Measurements from ENCODE around the gene CIRBP.

Gene CIRBP

DNA sequence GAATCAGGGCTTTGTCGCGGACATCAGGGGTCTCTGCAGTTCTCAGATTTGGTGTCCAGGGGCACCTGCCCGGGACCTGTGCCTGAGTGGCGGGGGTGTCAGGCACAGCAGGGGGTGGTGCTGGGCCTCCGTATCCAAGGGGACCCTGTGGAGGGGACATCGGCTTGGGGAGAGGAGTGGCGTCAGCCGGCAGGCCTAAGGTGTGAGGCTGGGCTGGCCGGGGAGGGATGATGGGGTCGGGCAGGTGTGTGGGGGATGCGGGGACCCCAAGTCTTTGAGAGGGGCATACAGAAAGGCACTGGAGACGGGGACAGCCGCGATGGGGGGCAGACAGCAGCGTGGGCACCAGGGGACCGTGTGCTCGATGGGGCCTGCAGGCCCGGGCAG is 19.1 kb downstream of the CIRBP start:
- TF ChIP-seq TEAD4 (IDR thresholded peaks at IDR 0.05) (no peak), EGR1 (IDR thresholded peaks at IDR 0.05) (no peak), YY1 (IDR thresholded peaks at IDR 0.05; ENCODE audit: low read depth) (no peak), TAF1 (IDR thresholded peaks at IDR 0.05; ENCODE audit: low read depth) (no peak), NFIC (IDR thresholded peaks at IDR 0.05) (no peak), FOXM1 (IDR thresholded peaks at IDR 0.05; ENCODE audit: borderline replicate concordance, low read depth) (no peak), EP300 (IDR thresholded peaks at IDR 0.05; ENCODE audit: borderline replicate concordance) (no peak), RAD21 (IDR thresholded peaks at IDR 0.05; ENCODE audit: low read depth) (no peak), TCF12 (IDR thresholded peaks at IDR 0.05; ENCODE audit: low read depth) (no peak)
- TF ChIP-seq, protein P1, sequence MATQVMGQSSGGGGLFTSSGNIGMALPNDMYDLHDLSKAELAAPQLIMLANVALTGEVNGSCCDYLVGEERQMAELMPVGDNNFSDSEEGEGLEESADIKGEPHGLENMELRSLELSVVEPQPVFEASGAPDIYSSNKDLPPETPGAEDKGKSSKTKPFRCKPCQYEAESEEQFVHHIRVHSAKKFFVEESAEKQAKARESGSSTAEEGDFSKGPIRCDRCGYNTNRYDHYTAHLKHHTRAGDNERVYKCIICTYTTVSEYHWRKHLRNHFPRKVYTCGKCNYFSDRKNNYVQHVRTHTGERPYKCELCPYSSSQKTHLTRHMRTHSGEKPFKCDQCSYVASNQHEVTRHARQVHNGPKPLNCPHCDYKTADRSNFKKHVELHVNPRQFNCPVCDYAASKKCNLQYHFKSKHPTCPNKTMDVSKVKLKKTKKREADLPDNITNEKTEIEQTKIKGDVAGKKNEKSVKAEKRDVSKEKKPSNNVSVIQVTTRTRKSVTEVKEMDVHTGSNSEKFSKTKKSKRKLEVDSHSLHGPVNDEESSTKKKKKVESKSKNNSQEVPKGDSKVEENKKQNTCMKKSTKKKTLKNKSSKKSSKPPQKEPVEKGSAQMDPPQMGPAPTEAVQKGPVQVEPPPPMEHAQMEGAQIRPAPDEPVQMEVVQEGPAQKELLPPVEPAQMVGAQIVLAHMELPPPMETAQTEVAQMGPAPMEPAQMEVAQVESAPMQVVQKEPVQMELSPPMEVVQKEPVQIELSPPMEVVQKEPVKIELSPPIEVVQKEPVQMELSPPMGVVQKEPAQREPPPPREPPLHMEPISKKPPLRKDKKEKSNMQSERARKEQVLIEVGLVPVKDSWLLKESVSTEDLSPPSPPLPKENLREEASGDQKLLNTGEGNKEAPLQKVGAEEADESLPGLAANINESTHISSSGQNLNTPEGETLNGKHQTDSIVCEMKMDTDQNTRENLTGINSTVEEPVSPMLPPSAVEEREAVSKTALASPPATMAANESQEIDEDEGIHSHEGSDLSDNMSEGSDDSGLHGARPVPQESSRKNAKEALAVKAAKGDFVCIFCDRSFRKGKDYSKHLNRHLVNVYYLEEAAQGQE (IDR thresholded peaks at IDR 0.05; ENCODE audit: low read depth): no peak
- TF ChIP-seq, protein P2, sequence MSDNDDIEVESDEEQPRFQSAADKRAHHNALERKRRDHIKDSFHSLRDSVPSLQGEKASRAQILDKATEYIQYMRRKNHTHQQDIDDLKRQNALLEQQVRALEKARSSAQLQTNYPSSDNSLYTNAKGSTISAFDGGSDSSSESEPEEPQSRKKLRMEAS (IDR thresholded peaks at IDR 0.05): no peak
- TF ChIP-seq, protein P3, sequence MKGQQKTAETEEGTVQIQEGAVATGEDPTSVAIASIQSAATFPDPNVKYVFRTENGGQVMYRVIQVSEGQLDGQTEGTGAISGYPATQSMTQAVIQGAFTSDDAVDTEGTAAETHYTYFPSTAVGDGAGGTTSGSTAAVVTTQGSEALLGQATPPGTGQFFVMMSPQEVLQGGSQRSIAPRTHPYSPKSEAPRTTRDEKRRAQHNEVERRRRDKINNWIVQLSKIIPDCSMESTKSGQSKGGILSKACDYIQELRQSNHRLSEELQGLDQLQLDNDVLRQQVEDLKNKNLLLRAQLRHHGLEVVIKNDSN (IDR thresholded peaks at IDR 0.05): no peak

DNA sequence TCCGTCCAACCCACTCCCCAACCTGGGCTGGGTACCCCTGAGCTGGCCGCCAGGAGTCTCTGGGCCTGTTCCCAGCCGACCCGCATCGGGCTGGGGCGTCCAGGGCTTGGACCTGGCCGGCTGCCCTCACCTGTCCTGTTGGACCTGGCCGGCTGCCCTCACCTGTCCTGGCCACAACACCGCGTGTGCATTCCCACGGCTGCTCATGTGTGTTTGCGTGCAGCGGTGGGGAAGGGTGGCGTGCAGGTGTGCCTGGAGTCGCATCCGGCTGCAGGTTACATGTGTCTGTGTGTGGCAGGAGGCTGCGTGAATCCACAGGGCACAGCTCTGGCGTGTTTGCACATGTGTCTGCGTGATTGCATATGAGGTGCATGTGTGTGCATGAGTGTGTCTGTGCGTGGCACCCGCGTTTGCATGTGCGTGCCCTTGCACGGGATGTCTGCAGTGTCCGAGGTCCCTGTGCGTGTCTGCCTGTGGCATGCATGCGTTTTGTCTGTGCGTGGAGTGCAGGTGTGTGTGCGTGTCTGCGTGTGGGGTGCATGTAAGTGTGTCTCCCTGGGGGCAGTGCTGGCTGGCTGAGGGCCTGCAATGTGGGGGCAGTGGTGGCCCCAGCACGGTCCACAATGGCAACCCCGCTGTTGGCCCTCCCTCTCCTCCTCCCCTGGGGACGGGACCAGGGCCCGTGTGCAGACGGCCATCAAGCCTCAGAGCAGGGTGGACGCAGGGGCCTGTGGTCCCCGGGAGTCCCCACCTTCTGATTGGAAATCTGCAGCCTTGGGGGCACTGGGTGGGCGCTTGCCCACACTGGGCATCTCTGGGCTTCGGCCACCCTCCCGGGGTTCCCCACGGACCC is 19.9 kb downstream of the CIRBP start:
- TF ChIP-seq TAF1 (IDR thresholded peaks at IDR 0.05; ENCODE audit: low read depth): no peak
- no peak for TF ChIP-seq EGR1 (IDR thresholded peaks at IDR 0.05)
- TF ChIP-seq ZBTB7A (IDR thresholded peaks at IDR 0.05; ENCODE audit: low read depth): no peak
- no peak for TF ChIP-seq EP300 (IDR thresholded peaks at IDR 0.05; ENCODE audit: borderline replicate concordance)
- TF ChIP-seq CEBPB (IDR thresholded peaks at IDR 0.05): no peak
- TF ChIP-seq YY1 (IDR thresholded peaks at IDR 0.05; ENCODE audit: low read depth): no peak
- no peak for TF ChIP-seq CREB1 (IDR thresholded peaks at IDR 0.05; ENCODE audit: low read depth)
- TF ChIP-seq RAD21 (IDR thresholded peaks at IDR 0.05; ENCODE audit: low read depth): no peak
- TF ChIP-seq, protein P3 (IDR thresholded peaks at IDR 0.05): no peak
- TF ChIP-seq, protein P2 (IDR thresholded peaks at IDR 0.05): no peak
- TF ChIP-seq FOXM1 (IDR thresholded peaks at IDR 0.05; ENCODE audit: borderline replicate concordance, low read depth): no peak
- TF ChIP-seq, protein P1 (IDR thresholded peaks at IDR 0.05; ENCODE audit: low read depth): no peak
- no peak for TF ChIP-seq NFIC (IDR thresholded peaks at IDR 0.05)
- no peak for TF ChIP-seq TEAD4 (IDR thresholded peaks at IDR 0.05)
- no peak for TF ChIP-seq TCF12 (IDR thresholded peaks at IDR 0.05; ENCODE audit: low read depth)

DNA sequence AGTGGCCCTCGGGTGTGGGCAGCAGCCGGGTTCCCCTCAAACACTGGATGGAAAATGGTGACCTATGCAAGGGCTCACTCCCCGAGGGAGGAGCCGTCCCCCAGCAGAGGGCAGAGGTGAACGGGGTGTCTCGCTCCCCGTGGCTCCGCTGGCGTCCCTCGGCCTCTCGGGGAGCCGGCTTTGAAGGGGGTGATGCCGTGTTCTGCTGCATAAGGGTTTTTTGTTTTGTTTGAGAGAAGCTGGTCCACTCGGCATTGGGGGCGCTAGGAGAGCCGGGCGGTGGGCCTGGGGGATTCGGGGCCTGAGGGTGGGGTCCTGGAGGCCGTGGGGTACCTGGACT is 20.5 kb downstream of the CIRBP start:
- TF ChIP-seq, protein P3 (IDR thresholded peaks at IDR 0.05): no peak
- TF ChIP-seq, protein P2 (IDR thresholded peaks at IDR 0.05): no peak
- no peak for TF ChIP-seq TEAD4 (IDR thresholded peaks at IDR 0.05)
- TF ChIP-seq CREB1 (IDR thresholded peaks at IDR 0.05; ENCODE audit: low read depth): no peak
- no peak for TF ChIP-seq EP300 (IDR thresholded peaks at IDR 0.05; ENCODE audit: borderline replicate concordance)
- TF ChIP-seq ZBTB7A (IDR thresholded peaks at IDR 0.05; ENCODE audit: low read depth): no peak
- no peak for TF ChIP-seq CEBPB (IDR thresholded peaks at IDR 0.05)
- TF ChIP-seq, protein P1 (IDR thresholded peaks at IDR 0.05; ENCODE audit: low read depth): no peak
- TF ChIP-seq TAF1 (IDR thresholded peaks at IDR 0.05; ENCODE audit: low read depth): no peak
- no peak for TF ChIP-seq EGR1 (IDR thresholded peaks at IDR 0.05)
- TF ChIP-seq NFIC (IDR thresholded peaks at IDR 0.05): no peak
- TF ChIP-seq FOXM1 (IDR thresholded peaks at IDR 0.05; ENCODE audit: borderline replicate concordance, low read depth): no peak
- no peak for TF ChIP-seq RAD21 (IDR thresholded peaks at IDR 0.05; ENCODE audit: low read depth)
- no peak for TF ChIP-seq YY1 (IDR thresholded peaks at IDR 0.05; ENCODE audit: low read depth)
- TF ChIP-seq TCF12 (IDR thresholded peaks at IDR 0.05; ENCODE audit: low read depth): no peak

Data from Ishikawa (cell line).